GM19099 (cell line): Measurements from ENCODE around the gene BFSP1.

Experiments used
- POLR2A ChIP-seq: IDR thresholded peaks from 3 replicates; pipeline ENCODE4 v1.6.1; 2011; ENCODE audit warnings: low read depth; ENCODE audit not compliant: insufficient read length; ENCODE audit errors: extremely low read depth

BFSP1 gene

DNA sequence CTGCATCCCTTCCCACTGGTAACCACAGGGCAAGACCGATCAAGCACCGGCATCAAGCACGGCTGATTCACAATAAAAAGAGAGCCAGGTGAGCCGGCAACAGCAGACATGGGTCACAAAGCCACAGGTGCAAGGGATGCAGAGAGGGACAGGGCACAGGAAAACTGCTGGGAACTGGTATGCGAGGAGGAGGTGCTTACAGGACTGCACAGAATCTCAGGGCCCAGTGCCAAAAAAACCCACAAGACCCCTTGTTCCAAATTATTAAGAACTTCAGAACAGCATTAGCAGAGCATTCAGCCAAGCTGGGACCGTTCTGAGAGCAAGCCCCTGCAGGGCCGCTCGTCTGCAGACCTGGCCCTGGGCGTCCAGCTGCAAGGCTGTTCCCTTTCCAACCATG is 35.4 kb downstream of the BFSP1 start:
- no peak for TF ChIP-seq POLR2A

GRCh38 chr20:17494201-17494600 is 37.0 kb downstream of the BFSP1 start:
- TF ChIP-seq POLR2A = no peak

GRCh38 chr20:17493173-17493572 is 38.0 kb downstream of the BFSP1 start:
- TF ChIP-seq POLR2A = no peak

GRCh38 chr20:17491488-17491887 is 39.7 kb downstream of the BFSP1 start:
- TF ChIP-seq POLR2A = no peak

GRCh38 chr20:17491041-17491440 is 40.1 kb downstream of the BFSP1 start:
- TF ChIP-seq POLR2A = no peak

DNA sequence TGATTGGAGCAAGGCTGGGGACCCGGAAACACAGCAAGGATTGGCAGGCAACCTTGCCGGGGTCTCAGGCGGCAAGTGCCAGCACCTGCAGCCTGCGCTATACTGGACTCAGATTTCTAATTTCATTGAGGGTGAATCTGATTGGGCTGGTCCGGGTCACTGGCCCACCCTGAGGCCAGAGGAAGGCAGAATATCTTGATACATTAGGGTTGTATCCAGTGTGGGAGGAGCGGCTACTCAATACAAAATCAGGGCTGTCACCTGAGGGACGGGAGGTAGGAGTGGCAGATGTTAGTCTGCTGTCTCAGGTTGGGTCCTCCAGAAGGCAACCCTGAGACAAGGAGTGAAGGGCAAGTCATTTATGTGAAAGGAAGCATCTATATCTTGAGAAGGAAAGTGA is 40.7 kb downstream of the BFSP1 start:
- no peak for TF ChIP-seq POLR2A

- no peak for TF ChIP-seq POLR2A
Observed at GRCh38 chr20:17488916-17489600, 42.1 kb downstream of the BFSP1 start.

GRCh38 chr20:17485017-17485416 is 46.2 kb downstream of the BFSP1 start:
- TF ChIP-seq POLR2A = no peak

DNA sequence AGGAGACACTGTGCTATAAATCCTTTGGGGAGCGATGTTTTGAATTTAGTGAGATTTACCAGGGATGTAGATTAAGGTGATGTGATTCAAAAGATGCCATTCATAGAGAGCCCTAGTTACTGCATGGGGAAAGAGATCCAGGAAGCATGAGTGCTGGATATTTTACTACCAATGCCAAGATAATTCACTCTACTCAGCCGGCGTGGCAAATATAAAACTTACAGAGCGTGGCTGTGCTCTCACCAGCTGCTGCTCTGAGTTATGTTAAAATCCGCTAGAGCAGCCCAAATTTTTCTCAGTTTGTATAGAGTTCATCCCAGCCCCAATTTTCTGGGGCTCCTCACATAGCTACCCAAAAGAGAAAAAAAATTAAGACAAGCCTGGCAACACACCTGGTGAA is 48.6 kb downstream of the BFSP1 start:
- TF ChIP-seq POLR2A = no peak

DNA sequence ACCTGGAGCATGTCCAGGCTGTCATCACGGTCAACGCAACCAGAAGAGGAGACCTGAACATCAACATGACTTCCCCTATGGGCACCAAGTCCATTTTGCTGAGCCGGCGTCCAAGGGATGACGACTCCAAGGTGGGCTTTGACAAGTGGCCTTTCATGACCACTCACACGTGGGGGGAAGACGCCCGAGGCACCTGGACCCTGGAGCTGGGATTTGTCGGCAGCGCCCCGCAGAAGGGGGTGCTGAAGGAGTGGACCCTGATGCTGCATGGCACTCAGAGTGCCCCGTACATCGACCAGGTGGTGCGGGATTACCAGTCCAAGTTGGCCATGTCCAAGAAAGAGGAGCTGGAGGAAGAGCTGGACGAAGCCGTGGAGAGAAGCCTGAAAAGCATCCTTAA is 49.5 kb downstream of the BFSP1 start:
- no peak for TF ChIP-seq POLR2A

GRCh38 chr20:17480696-17481095 is 50.5 kb downstream of the BFSP1 start:
- no peak for TF ChIP-seq POLR2A

GRCh38 chr20:17479063-17479657 is 52.0 kb downstream of the BFSP1 start:
- TF ChIP-seq POLR2A = no peak

DNA sequence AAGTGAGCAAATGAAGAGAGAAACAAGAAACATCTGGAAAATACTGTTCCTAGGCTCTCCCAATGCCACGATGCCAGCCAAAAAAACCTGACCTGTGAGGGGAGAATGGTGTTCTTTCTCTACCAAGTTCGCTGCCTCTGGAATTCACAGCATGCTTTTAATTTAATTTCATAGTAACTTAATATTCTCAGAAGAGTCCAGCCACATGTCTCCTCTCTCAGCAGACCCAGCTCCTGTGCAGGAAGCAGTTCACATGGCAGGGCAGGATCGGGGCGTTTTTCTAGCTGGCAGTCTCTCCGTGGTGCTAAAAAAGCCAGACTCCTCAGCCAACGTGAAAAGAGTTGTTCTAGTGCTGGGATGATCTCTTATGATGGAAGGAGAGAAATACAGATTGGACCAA is 57.5 kb downstream of the BFSP1 start:
- TF ChIP-seq POLR2A = no peak

DNA sequence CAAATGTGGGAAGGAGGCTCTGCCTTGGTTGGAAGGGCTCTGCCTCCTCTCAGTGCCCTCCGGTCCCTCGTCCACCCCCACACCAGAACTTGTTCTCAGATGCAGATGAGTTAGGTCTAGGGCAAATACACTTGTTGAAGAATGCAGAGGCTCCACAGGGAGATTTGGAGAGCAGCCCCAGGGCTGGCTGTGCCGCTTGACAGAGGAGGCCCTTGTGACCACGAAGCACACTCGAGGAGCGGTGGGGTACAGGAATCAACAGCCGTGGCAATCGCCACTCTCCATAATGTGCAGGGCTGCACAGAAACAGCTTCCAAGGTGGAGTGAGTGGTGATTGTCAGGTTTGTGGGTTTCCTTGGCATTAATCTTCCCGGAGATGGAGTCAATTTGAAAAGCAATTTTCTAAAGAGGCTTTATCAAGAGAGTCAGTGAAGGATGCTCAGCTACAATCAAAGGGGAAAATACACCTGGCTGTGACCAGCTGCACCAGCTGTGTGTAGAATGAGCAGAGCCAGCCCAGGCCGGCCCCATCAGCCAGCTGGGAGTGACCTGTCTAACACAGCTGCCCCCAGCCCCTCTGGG is 59.5 kb downstream of the BFSP1 start:
- no peak for TF ChIP-seq POLR2A

DNA sequence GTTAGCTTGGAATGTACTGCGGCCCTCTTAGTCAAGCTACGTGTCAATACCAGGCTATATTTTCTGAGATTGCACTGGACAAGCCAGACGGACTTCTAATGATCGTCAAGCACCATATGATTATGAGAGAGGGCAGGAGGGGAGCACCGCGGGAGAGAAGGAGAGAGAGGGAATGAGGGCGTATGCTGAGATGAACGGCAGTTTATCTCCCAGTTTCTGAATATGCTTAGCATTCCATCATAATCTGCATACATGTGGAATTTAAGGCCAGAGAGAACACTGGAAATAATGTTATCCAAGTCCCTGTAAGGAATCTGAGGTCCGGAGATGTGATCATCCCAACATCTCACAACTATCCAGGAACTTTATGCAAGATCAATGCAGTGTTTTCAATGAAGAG is 60.2 kb downstream of the BFSP1 start:
- TF ChIP-seq POLR2A = no peak

GRCh38 chr20:17470521-17470920 is 60.7 kb downstream of the BFSP1 start:
- no peak for TF ChIP-seq POLR2A
